HG02678 (cell line): ENCODE measurements around the gene DLG1.
A peak's percentile ranks its signal among the peaks of the same experiment; 100 is the strongest.

Source experiments
- ATAC-seq: cut with Tn5 transposase; IDR thresholded peaks from one replicate; pipeline ENCODE4 v1.9.1; 2021; ENCODE audit warnings: mild to moderate bottlenecking, moderate library complexity; ENCODE audit not compliant: unreplicated experiment

The DLG1 gene

DNA sequence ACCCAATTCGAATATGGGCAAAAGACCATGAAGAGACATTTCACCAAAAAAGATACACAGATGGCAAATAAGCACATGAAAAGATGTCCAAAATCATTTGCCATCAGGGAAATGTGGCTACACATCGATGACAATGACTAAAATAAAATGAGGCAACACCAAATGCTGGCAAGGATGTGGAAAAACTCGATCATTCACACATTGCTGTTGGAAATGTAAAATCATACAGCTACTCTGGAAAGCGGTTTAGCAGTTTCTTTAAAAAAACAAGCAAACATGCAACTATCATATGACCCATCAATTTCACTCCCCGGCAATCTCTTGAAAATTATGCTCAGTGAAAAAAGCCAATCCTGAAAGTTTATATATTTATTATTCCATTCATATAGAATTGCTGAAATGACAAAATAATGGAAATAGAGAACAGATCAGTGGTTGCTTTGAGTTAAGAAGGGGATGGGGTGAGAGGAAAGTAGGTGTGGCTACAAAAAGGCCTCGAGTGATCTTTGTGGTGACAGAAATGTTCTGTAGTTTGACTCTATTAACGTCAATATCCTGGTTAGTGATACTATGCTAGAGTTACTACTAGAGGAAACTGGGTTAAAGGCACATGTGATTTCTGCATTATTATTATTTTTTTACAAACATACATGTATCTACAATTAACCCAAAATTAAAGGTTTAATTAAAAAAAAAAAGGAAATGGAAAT lies 45.0 kb downstream of the DLG1 start:
- ATAC-seq = no peak

DNA sequence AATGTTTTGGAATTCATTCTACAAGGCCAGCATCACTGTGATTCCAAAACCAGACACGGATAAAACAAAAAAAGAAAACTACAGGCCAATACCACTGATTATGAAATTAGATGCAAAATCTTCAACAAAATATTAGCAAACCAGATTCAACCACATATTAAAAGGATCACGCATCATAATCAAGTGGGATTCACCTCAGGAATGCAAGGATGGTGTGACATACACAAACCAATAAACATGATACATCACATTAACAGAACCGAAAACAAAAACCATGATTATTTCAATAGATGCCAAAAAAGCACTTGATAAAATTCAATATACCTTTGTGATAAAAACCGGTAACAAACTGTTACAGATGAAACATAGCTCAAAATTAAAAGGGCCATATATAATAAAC lies 48.9 kb downstream of the DLG1 start:
- no peak for ATAC-seq

DNA sequence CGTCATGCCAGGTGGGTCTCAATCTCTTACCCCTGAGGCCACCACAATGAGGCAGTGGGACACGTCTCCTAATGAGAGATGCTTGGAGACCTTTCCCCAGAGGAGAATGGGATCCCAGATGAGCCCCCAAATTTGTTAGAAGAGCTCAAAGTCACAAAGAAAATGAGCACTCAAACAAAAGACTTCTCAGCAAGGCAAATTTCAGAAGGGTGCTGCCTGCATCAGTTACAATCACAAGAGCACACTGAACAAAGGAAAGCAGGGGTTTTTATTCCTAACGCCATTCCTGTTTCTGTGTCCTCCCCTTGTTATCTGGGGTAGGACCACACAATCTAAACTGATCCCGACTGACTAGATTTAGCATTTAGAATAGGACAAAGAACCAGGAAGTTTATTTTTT lies 50.1 kb downstream of the DLG1 start:
- no peak for ATAC-seq

DNA sequence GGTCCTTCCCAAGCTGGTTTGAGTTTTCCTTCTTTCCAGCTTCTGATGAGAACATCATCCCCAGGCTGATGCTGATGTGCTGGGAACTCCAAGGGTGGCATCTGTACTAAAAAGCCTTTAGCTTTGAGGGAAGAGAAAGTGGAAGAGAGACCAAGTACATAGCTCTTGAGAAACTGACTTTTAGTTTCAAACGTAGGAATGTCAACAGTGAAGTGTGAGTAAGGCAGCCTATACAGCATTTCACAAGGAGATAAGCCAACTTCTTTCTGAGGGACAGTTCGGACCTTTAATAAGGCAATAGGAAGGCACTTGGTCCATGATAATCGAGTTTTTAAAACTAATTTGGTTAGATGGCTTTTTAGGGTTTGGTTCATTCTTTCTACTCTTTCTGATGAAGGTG lies 53.7 kb downstream of the DLG1 start:
- no peak for ATAC-seq

DNA sequence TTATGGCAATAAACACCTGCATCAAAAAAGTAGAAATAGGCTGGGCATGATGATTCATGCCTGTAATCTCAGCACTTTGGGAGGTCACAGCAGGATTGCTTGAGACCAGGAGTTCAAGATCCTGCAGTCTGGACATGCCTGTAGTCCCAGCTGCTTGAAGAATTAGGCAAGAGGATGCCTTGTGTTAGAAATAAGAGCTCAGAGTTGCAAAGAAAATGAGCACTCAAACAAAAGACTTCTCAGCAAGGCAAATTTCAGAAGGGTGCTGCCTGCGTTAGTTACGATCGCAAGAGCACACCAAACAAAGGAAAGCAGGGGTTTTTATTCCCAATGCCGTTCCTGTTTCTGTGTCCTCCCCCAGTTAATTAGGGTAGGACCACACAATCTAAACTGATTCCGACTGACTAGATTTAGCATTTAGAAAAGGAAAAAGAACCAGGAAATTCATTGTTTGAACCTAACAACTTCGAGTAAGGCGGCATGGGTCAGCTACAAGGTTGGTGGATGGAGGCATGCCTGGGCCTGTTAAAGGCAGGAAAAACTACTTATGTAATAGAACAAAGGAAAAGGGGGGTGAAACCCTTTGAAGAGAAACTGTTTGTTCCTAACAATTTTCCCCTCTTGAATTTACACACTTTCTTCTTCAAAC lies 55.5 kb downstream of the DLG1 start:
- ATAC-seq = no peak

DNA sequence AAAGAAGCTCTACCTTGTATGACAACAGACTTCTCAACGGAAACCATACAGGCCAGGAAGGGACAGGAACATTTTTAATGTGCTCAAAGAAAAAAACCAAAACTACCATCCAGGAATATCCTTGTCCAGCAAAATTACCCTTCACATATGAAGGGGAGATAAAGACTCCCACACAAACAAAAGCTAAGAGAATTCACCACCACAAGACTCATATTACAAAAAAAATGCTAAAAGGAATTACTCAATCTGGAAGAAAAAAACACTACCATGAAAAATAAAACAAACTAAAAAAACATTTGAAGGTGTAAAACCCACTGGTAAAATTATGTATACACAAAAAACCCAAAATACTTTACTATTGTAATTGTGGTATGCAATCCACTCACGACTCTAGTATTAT lies 57.2 kb downstream of the DLG1 start:
- no peak for ATAC-seq

DNA sequence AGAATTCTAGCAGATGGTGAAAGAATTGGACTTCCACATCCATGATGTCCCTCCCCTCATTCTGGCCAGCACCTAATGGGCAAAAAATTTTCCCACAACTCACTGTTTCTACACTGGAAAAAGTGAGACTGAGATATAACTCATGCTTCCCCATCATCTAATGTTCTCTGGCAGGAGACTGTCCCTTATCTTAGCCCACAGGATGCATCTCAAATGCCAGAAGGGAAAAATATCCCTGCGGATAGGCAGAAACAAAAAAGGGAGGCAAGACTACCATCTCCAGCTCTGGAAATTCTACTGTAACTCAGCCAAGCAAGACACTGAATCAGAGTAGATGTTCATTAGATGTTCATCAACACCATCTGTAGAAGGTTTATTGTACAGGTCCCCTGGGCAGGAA lies 58.6 kb downstream of the DLG1 start:
- no peak for ATAC-seq

DNA sequence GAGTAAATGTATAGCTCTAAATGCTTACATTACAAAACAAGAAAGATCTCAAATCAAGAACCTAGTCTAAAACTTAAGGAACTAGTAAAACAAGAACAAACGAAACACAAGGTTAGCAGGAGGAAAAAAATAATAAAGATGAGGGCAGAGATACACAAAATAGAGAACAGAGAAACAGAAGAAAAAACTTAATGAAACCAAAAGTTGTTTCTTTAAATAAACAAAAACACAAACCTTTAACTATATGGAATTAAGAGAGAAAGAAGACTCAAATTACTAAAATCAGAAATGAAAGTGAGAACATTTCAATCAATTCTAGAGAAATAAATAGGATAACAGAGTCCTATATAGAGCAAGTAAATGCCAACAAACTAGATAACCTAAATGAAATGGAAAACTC lies 59.6 kb downstream of the DLG1 start:
- peak; percentile 50 for ATAC-seq

DNA sequence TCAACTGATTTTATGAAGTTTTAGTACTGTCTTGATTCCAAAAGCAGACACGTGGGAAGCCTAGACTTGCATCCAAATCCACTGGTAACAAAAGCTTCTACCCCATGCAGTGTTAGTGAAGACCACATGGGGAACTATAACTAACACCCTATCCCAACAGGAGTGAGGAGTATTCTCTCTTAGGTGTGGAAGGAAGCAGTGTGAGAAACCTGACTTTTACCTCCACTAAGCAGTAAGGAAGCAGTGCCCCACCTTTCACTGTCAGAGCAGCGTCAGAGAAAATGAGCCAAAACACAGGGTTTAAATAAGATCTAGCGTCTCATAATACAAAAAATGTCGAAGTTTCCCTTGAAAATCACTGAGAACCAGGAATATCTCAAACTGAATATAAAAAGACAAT lies 60.5 kb downstream of the DLG1 start:
- ATAC-seq = no peak

DNA sequence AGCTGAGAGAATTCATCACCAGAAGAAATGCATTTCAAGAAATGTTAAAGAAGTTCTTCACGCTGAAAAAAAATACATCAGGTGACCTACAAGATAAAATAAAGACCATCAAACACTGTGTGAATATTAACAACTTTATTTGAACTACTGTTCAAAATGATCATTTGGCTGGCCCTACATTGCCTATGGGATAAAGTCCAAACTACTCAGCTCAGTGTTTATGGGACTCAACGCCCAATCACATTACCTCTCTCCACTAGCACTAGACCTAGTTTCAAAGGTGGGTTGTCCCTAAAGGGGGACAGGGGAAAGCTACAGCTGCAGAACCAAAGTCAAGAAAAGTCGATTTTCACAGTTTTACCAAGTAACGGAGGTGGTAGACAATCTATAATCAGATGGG lies 62.0 kb downstream of the DLG1 start:
- no peak for ATAC-seq

DNA sequence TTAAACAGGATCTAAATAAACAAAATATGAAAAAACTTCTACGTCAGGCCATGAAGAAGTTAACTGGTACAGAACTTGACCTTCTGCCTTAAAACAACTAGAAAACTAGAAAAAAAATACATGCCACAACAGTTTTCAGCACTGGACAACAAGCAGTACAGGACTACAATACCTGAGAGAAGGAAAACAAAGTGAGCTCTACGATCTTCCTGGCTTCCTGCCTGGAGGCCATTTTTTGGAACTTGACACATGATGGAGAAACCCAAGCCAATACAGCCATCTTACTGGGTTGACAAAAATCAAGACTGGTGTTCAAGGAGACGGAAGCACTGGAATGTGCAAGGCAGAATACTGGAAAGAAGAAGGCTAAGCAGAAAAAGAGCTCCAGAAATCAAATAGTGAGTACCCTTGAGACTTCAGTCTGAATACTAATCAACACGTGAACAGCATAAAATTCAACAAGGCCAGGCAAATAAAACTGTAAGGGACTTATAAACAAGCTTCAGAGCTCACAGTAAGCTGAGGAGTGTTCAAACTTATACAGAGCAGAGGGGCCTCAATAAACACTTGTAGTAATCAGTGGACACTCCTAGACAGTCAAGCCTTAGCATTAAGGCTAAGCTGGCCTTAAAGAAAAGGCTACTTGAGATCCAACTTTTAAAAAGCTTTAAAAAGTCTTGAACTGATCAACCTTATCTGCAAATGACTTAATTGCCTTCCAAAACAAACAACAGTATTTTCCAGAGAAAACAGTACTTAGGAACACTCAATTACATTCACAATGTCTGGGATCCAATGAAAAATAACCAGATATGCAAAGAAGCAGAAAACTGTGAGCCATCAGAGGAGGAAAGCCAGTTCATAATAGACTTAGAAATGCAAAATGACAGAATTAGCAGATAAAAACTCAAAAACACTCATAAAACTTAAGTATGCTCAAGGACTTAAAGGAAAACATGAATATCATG lies 63.2 kb downstream of the DLG1 start:
- no peak for ATAC-seq

DNA sequence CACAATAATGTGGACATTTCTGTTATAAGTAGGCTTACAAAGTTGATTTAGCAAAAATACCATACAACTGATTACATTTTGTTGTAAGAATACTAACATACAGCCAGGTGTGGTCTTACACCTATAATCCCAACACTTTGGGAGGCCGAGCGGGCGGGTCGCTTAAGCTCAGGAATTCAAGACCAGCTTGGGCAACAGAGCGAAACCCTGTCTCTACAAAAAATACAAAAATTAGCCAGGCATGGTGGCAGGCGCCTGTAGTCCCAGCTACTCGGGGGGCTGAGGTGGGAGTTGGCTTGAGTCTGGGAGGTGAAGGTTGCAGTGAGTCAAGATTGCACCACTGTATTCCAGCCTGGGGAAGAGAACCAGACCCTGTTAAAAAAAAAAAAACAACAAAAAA lies 67.1 kb downstream of the DLG1 start:
- no peak for ATAC-seq

DNA sequence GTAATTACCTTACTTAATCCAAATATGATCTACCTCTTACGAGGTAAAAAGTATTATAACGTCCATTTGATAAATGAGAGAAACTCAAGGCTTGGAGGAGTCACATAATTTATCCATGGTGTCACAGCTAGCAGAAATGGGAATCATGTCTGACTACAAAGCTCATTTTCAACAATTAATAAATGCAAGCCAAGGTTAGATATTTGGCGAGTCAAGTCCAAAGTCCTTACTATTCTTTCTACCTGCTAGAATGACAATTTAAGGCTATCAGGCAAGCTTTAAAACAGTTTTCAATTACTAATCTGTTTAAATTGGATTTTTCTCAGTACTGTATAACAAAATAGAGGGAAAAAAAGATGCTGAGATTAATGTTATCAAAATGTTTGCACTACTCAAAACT lies 68.6 kb downstream of the DLG1 start:
- ATAC-seq = no peak

DNA sequence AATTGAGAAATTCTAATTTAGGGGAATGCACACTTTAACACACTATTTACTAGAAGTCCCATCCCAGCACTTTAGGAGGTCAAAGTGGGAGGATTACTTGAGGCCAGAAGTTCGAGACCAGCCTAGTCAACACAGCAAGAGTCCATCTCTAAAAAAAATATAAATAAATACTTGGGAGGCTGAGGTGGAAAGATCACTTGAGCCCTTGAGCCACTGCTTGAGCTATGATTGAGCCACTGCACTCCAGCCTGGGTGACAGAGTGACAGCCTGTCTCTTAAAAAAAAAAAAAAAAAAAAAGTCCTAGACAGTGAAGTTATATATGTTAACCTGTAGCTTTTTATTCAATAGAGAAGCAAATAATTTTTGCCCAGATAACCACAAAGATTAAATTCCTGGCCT lies 69.2 kb downstream of the DLG1 start:
- ATAC-seq = no peak

DNA sequence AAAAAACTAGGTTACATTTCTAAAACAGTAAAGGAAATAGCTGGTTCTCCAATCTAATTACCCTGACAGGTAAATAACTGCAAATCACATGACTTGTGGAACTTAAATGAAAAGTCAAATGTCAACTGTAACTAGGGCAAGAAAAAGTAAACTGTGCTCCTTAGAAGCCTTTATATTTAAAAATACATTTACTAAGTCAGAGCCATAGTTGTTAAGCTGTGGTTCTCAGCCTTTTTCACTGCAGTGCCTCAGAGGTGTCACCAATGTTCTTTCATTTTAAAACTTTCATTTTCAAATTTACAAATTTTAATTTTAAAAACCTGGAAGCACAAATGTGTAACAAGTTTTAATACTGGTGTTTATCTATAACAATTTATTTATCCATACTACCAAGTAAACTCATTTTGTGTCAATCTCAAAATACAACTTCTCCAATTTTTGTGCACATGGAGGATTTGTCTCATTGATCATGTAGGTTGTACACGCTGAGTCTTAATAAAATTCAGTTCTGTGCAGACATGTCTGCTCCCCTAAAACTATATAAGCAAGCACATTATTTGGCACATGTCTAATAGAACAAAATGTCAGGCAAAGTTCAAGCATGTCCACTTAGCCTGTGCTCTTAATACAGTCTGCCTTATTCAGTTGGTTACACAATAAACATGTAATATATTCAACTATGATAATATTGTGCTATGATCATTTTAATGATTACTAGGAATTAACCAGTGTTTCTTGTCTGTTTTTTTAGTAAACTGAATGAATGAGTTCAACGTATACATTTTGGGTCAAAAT lies 70.4 kb downstream of the DLG1 start:
- no peak for ATAC-seq

DNA sequence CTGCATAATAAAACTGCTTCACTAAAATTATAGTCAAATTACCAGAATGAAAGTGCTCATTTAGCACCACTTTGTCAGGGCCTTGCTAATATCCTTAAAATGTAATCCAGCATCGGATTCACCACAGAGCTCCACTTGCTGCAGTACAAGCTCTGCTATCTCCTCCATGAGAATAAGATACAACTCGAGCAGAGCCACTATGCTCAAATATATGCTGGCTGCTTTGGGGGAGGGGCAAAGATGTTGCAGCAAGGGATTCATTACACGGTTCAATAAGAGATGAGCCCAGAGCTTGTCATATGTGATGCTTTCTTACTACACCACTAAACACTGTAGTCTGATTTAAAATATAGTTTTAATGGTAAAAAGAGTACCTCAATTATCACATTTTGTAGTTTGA lies 72.2 kb downstream of the DLG1 start:
- ATAC-seq = no peak

DNA sequence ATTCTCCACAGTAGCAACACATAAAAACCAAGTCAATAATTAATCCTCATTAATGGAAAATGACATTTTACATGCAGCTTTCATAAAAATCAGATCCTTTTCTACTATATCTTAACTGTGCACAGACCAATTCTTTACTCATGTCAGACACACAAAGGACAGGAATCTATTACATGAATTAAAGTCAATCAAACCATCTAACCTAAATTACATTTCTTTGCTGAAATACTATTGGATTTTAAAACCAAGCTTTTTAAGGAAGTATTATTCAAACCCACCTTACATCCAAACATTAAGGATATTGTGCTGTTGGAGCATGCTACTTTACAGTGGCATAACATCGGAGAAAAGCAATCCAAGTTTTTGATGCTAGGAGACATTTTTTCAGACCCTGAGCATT lies 72.8 kb downstream of the DLG1 start:
- ATAC-seq = no peak

DNA sequence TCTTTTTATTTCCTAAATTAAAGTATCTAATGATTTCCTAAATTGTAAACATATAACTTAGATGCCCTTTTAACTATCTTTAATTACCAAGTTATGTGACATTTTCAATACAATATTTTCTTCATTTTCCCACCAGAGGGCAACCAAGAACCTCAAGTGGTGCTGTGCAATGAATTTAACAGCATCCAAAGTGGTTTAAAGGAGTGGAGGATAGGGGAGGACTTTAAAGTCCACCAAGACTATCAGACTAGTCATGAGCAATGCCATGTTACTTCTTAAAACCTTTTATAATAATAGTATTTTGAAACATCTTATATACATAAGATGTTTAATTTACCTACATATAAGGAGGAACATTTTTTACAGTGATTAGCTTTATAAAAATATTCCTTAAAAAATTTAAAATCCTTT lies 74.4 kb downstream of the DLG1 start:
- ATAC-seq = no peak

DNA sequence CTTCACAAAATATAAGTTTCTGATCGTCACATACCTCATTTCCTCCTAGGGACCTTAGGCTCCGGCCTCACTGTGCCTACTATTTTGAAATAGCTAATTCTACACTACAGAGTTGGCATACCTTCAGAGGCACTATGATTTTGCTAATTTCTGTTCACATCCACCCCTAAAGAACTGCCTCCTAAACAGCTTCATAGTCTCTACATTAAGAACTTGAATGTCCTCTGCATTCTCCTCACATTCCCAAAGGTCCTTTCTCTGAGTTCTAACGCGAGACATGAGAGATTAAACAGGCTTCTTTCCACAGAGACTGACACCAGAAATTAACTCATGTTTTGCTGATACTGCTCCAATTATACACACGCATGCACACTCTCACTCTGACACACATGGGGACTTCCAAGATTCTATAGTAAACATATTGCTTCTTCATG lies 75.5 kb downstream of the DLG1 start:
- ATAC-seq = no peak

DNA sequence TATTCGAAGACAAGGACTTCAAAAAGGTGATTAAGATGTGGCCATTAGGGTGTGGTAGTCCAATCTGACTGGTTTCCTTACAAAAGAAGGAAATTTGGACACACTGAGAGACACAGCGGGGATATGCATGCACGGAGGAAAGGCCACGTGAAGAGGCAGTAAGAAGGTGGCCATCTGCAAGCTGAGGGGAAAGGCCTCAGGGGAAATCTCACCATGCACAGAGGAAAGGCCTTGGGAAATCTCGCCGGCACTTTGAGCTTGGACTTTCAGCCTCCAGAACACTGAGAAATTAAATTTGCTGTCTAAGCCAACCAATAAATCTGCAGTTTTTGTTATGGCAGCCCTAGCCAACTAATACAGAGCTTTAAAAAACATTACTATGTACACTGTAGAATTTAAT lies 78.8 kb downstream of the DLG1 start:
- ATAC-seq = no peak

DNA sequence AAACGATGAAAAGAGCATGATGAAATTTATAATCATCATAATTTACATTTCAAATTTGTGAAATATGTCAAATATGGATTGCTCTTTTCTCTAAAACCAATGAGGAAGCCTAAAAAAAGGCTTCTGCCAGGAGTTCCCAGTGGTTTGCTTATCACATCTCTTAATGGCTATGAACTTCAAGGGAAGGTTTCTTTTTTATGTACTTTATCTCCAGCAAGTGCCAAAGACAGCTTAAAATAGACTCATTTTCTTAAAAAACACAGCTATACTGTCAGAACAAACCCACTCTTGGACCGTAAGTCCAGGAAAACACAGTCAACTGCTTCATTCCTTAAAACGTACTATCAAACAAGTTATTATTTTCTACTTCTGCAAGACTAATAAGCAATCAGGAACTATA lies 80.2 kb downstream of the DLG1 start:
- ATAC-seq = no peak
